HG02623 (cell line): ENCODE results near the gene CERS6.
A peak's percentile ranks its signal among the peaks of the same experiment; 100 is the strongest.
"Not testable (repeated sequence)": the region's sequence is repeated elsewhere in the genome, so short reads cannot be mapped to it uniquely, and the experiment has no call there.

Experiments used
- ATAC-seq: cut with Tn5 transposase; IDR thresholded peaks from one replicate; pipeline ENCODE4 v1.9.1; 2021; ENCODE audit warnings: moderate library complexity; ENCODE audit not compliant: unreplicated experiment

The CERS6 gene

GRCh38 chr2:168753765-168754329 lies 297.8 kb downstream of the CERS6 start:
- ATAC-seq, result no peak

GRCh38 chr2:168757223-168757622 lies 301.2 kb downstream of the CERS6 start:
- no peak for ATAC-seq

GRCh38 chr2:168758970-168759820 lies 303.1 kb downstream of the CERS6 start:
- ATAC-seq, result peak; percentile 73

- ATAC-seq, result no peak
Measured at GRCh38 chr2:168765401-168765800, 309.3 kb downstream of the CERS6 start.

GRCh38 chr2:168766600-168766999 lies 310.5 kb downstream of the CERS6 start:
- no peak for ATAC-seq

GRCh38 chr2:168767258-168767657 lies 311.2 kb downstream of the CERS6 start:
- no peak for ATAC-seq

GRCh38 chr2:168768357-168768756 lies 312.3 kb downstream of the CERS6 start:
- ATAC-seq, result not testable (repeated sequence)

- no peak for ATAC-seq
Measured at GRCh38 chr2:168770796-168771195, 314.7 kb downstream of the CERS6 start.

GRCh38 chr2:168772704-168773103 lies 316.6 kb downstream of the CERS6 start:
- ATAC-seq, result no peak

GRCh38 chr2:168773128-168773527 lies 317.1 kb downstream of the CERS6 start:
- ATAC-seq, result no peak

- no peak for ATAC-seq
Measured at GRCh38 chr2:168773719-168774521, 317.8 kb downstream of the CERS6 start.

- ATAC-seq, result no peak
Measured at GRCh38 chr2:168775837-168776236, 319.8 kb downstream of the CERS6 start.

- no peak for ATAC-seq
Measured at GRCh38 chr2:168780669-168781071, 324.6 kb downstream of the CERS6 start.

- ATAC-seq, result no peak
Measured at GRCh38 chr2:168781191-168781817, 325.2 kb downstream of the CERS6 start.

GRCh38 chr2:168782271-168782670 lies 326.2 kb downstream of the CERS6 start:
- no peak for ATAC-seq

- ATAC-seq, result no peak
Measured at GRCh38 chr2:168784993-168785392, 328.9 kb downstream of the CERS6 start.

GRCh38 chr2:168787098-168787781 lies 331.2 kb downstream of the CERS6 start:
- no peak for ATAC-seq

- ATAC-seq, result no peak
Measured at GRCh38 chr2:168787782-168788376, 331.8 kb downstream of the CERS6 start.

GRCh38 chr2:168789776-168790175 lies 333.7 kb downstream of the CERS6 start:
- ATAC-seq, result no peak

GRCh38 chr2:168790226-168790902 lies 334.3 kb downstream of the CERS6 start:
- ATAC-seq, result no peak
